OCI-LY1 (cell line): ENCODE measurements around the gene LMO2.

Experiments
- H2AFZ ChIP-seq: fragments of 200-600 bp; sonication (generic), shearing (Covaris generic); 2 replicates; pipeline ENCODE4 v1.6.0; 2014; ENCODE audit warnings: antibody characterized with exemption, mild to moderate bottlenecking, low read length
- H3F3A ChIP-seq: fragments of 200-600 bp; sonication (generic), shearing (Covaris generic); 2 replicates; pipeline ENCODE4 v1.6.0; 2014; ENCODE audit warnings: mild to moderate bottlenecking, antibody characterized with exemption, low read length, moderate library complexity; ENCODE audit not compliant: insufficient read depth
- H3K27ac ChIP-seq: fragments of 200-600 bp; sonication (generic); 2 replicates; pipeline ENCODE4 v1.5.1; 2014; ENCODE audit warnings: low read length, mixed run types, mild to moderate bottlenecking, low read depth; ENCODE audit not compliant: poor library complexity, severe bottlenecking
- H3K27me3 ChIP-seq: fragments of 200-600 bp; sonication (generic); 2 replicates; pipeline ENCODE4 v1.6.0; 2014; ENCODE audit warnings: antibody characterized with exemption, mild to moderate bottlenecking, low read length, moderate library complexity; ENCODE audit not compliant: insufficient read depth
- H3K36me3 ChIP-seq: fragments of 200-600 bp; sonication (generic); 2 replicates; pipeline ENCODE4 v1.6.1; 2014; ENCODE audit warnings: mild to moderate bottlenecking, antibody characterized with exemption, low read length, moderate library complexity, mixed read lengths; ENCODE audit not compliant: insufficient read depth
- H3K4me1 ChIP-seq: fragments of 200-600 bp; sonication (generic); 2 replicates; pipeline ENCODE4 v1.5.1; 2014; ENCODE audit warnings: mild to moderate bottlenecking, low read length, moderate library complexity; ENCODE audit not compliant: insufficient read depth, severe bottlenecking
- H3K4me2 ChIP-seq: fragments of 200-600 bp; sonication (generic), shearing (Covaris generic); 2 replicates; pipeline ENCODE4 v1.6.1; 2014; ENCODE audit warnings: low read length
- H3K4me3 ChIP-seq: fragments of 200-600 bp; sonication (generic); 2 replicates; pipeline ENCODE4 v1.5.1; 2014; ENCODE audit warnings: low read length, low read depth, mild to moderate bottlenecking, mixed read lengths; ENCODE audit not compliant: poor library complexity, severe bottlenecking
- H3K79me2 ChIP-seq: fragments of 200-600 bp; shearing (Covaris generic); 2 replicates; pipeline ENCODE4 v1.6.1; 2016; ENCODE audit warnings: mixed run types, low read length, mixed read lengths; ENCODE audit not compliant: insufficient read depth
- H3K9ac ChIP-seq: fragments of 200-600 bp; sonication (generic), shearing (Covaris generic); 2 replicates; pipeline ENCODE4 v1.6.1; 2014; ENCODE audit warnings: mild to moderate bottlenecking, low read length, mixed read lengths
- H3K9me2 ChIP-seq: fragments of 200-600 bp; sonication (generic), shearing (Covaris generic); 2 replicates; pipeline ENCODE4 v1.6.1; 2014; ENCODE audit warnings: low read depth, mild to moderate bottlenecking, low read length, mixed read lengths
- H3K9me3 ChIP-seq: fragments of 200-600 bp; shearing (Covaris generic); 2 replicates; pipeline ENCODE4 v1.6.1; 2014; ENCODE audit warnings: low read length, mixed read lengths
- H4K20me1 ChIP-seq: fragments of 200-600 bp; sonication (generic), shearing (Covaris generic); 2 replicates; pipeline ENCODE4 v1.6.0; 2016; ENCODE audit warnings: mild to moderate bottlenecking, low read length; ENCODE audit not compliant: insufficient read depth
- EZH2 ChIP-seq: fragments of 200-600 bp; sonication (generic), shearing (Covaris generic); IDR thresholded peaks from 2 replicates; pipeline ENCODE4 v1.8.0; 2017; ENCODE audit warnings: borderline replicate concordance, mixed run types, mild to moderate bottlenecking, antibody characterized with exemption, low read length, moderate library complexity, mixed read lengths
- TF ChIP-seq, protein P1 (sequence below): fragments of 200-600 bp; sonication (generic), shearing (Covaris generic); IDR thresholded peaks from 2 replicates; pipeline ENCODE4 v1.5.1; 2017; ENCODE audit warnings: mild to moderate bottlenecking, antibody characterized with exemption, low read length, moderate library complexity, mixed read lengths

Gene LMO2

GRCh38 chr11:33885338-33886005 is 6.4 kb downstream of the LMO2 start:
- H3K36me3 ChIP-seq: no peaks in the 10 kb centered on the region
- no peak for TF ChIP-seq EZH2
- TF ChIP-seq, protein P1, sequence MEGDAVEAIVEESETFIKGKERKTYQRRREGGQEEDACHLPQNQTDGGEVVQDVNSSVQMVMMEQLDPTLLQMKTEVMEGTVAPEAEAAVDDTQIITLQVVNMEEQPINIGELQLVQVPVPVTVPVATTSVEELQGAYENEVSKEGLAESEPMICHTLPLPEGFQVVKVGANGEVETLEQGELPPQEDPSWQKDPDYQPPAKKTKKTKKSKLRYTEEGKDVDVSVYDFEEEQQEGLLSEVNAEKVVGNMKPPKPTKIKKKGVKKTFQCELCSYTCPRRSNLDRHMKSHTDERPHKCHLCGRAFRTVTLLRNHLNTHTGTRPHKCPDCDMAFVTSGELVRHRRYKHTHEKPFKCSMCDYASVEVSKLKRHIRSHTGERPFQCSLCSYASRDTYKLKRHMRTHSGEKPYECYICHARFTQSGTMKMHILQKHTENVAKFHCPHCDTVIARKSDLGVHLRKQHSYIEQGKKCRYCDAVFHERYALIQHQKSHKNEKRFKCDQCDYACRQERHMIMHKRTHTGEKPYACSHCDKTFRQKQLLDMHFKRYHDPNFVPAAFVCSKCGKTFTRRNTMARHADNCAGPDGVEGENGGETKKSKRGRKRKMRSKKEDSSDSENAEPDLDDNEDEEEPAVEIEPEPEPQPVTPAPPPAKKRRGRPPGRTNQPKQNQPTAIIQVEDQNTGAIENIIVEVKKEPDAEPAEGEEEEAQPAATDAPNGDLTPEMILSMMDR: no peak
- no peak overlapping the region for H3K4me3 ChIP-seq
- H4K20me1 ChIP-seq: no peaks in the 10 kb centered on the region
- H3K9me2 ChIP-seq: no peaks in the 10 kb centered on the region
- H3K4me2 ChIP-seq: no peak overlapping the region
- no peak overlapping the region for H3K9ac ChIP-seq
- H3K9me3 ChIP-seq: no peaks in the 10 kb centered on the region
- H3K4me1 ChIP-seq: no peaks in the 10 kb centered on the region
- no peaks in the 10 kb centered on the region for H3F3A ChIP-seq
- H2AFZ ChIP-seq: no peak overlapping the region
- no peaks in the 10 kb centered on the region for H3K79me2 ChIP-seq
- H3K27me3 ChIP-seq: 0 out of 2 replicates have a peak, but pooled peaks cover 3% of the 10 kb centered on the region
- no peak overlapping the region for H3K27ac ChIP-seq

- no peaks in the 10 kb centered on the region for H3K79me2 ChIP-seq
- H3K9me2 ChIP-seq: no peaks in the 10 kb centered on the region
- no peak overlapping the region for H3K27ac ChIP-seq
- TF ChIP-seq, protein P1: no peak
- TF ChIP-seq EZH2: no peak
- no peak overlapping the region for H3K9ac ChIP-seq
- H3K36me3 ChIP-seq: no peaks in the 10 kb centered on the region
- H3F3A ChIP-seq: no peaks in the 10 kb centered on the region
- H3K4me1 ChIP-seq: no peaks in the 10 kb centered on the region
- H3K4me3 ChIP-seq: no peak overlapping the region
- H2AFZ ChIP-seq: no peak overlapping the region
- no peaks in the 10 kb centered on the region for H4K20me1 ChIP-seq
- H3K27me3 ChIP-seq: 0 out of 2 replicates have a peak, but pooled peaks cover 3% of the 10 kb centered on the region
- H3K9me3 ChIP-seq: no peaks in the 10 kb centered on the region
- H3K4me2 ChIP-seq: no peak overlapping the region
Observed at GRCh38 chr11:33884601-33885000, 7.3 kb downstream of the LMO2 start.

- Histone ChIP-seq H3K9me3 (no peaks in the 10 kb centered on the region), H3K4me2 (no peak overlapping the region), H2AFZ (no peak overlapping the region), H4K20me1 (no peaks in the 10 kb centered on the region), H3K27ac (no peak overlapping the region), H3K9me2 (no peaks in the 10 kb centered on the region), H3F3A (no peaks in the 10 kb centered on the region), H3K9ac (no peak overlapping the region), H3K4me1 (no peaks in the 10 kb centered on the region), H3K27me3 (0 out of 2 replicates have a peak, but pooled peaks cover 3% of the 10 kb centered on the region), H3K4me3 (no peak overlapping the region), H3K36me3 (no peaks in the 10 kb centered on the region), H3K79me2 (no peaks in the 10 kb centered on the region)
- no peak for TF ChIP-seq EZH2
- TF ChIP-seq, protein P1: no peak
Observed at GRCh38 chr11:33884035-33884434, 7.8 kb downstream of the LMO2 start.
